Stromal cell of bone marrow (primary cell): ENCODE measurements around the gene SEMG2.
A peak's percentile ranks its signal among the peaks of the same experiment; 100 is the strongest.

Source experiments
- DNase-seq: peaks from one replicate; pipeline ENCODE4 v3.0.0-alpha.2; 2012; ENCODE audit warnings: low read depth

The SEMG2 gene

GRCh38 chr20:45221076-45221475 lies at the start of gene SEMG2:
Gene SEMG2, plus strand, starts transcription at chr20:45221373. Its CDS starts 17 bp downstream, at chr20:45221390.
- no peak for DNase-seq

- no peak for DNase-seq
Observed at GRCh38 chr20:45173522-45173921, 47.7 kb upstream of the SEMG2 start.

- DNase-seq = no peak
Observed at GRCh38 chr20:45174434-45175364, 46.5 kb upstream of the SEMG2 start, which contains the start of gene PI3. Gene PI3, plus strand, starts transcription at chr20:45174902. Its CDS starts 21 bp downstream, at chr20:45174923.

- DNase-seq = no peak
Observed at GRCh38 chr20:45176526-45177267, 44.5 kb upstream of the SEMG2 start.

GRCh38 chr20:45179166-45179565 lies 42.0 kb upstream of the SEMG2 start:
- peak; percentile 55 for DNase-seq

- no peak for DNase-seq
Observed at GRCh38 chr20:45181639-45182038, 39.5 kb upstream of the SEMG2 start.

GRCh38 chr20:45183084-45183483 lies 38.1 kb upstream of the SEMG2 start:
- no peak for DNase-seq

- no peak for DNase-seq
Observed at GRCh38 chr20:45187693-45188092, 33.5 kb upstream of the SEMG2 start.

- DNase-seq = no peak
Observed at GRCh38 chr20:45189067-45189609, 32.0 kb upstream of the SEMG2 start.

- DNase-seq = no peak
Observed at GRCh38 chr20:45189861-45190260, 31.3 kb upstream of the SEMG2 start.

- DNase-seq = no peak
Observed at GRCh38 chr20:45191926-45192325, 29.2 kb upstream of the SEMG2 start.

GRCh38 chr20:45193331-45193730 lies 27.8 kb upstream of the SEMG2 start:
- no peak for DNase-seq

- DNase-seq = no peak
Observed at GRCh38 chr20:45206725-45207124, 14.4 kb upstream of the SEMG2 start, which contains the start of gene SEMG1. Gene SEMG1, plus strand, starts transcription at chr20:45207033. Its CDS starts 21 bp downstream, at chr20:45207054.

GRCh38 chr20:45209924-45210323 lies 11.2 kb upstream of the SEMG2 start:
- DNase-seq = no peak

- no peak for DNase-seq
Observed at GRCh38 chr20:45211569-45212474, 9.4 kb upstream of the SEMG2 start.

GRCh38 chr20:45212836-45213235 lies 8.3 kb upstream of the SEMG2 start:
- no peak for DNase-seq

- DNase-seq = no peak
Observed at GRCh38 chr20:45218124-45218523, 3.0 kb upstream of the SEMG2 start.

- DNase-seq = no peak
Observed at GRCh38 chr20:45218636-45219035, 2.5 kb upstream of the SEMG2 start.

- no peak for DNase-seq
Observed at GRCh38 chr20:45223136-45223535, 2.0 kb downstream of the SEMG2 start.

- DNase-seq = no peak
Observed at GRCh38 chr20:45226287-45226686, 5.1 kb downstream of the SEMG2 start.

- DNase-seq = no peak
Observed at GRCh38 chr20:45229264-45230056, 8.3 kb downstream of the SEMG2 start.
